GM12892 (cell line): ENCODE measurements around the gene KCNMA1.

Experiments used
- POLR2A ChIP-seq: IDR thresholded peaks from 2 replicates; pipeline ENCODE4 v1.6.1; 2011; ENCODE audit warnings: low read depth, low read length, control low read depth
- POLR2AphosphoS5 ChIP-seq: IDR thresholded peaks from 2 replicates; pipeline ENCODE4 v1.6.1; 2011; ENCODE audit warnings: low read depth, low read length, control low read depth
- TAF1 ChIP-seq: IDR thresholded peaks from 2 replicates; pipeline ENCODE4 v1.6.1; 2011; ENCODE audit warnings: low read depth, mild to moderate bottlenecking, control low read depth, low read length, borderline replicate concordance

GRCh38 chr10:77204171-77204570, 433.4 kb downstream of the KCNMA1 start:
- TF ChIP-seq POLR2A: no peak
- no peak for TF ChIP-seq TAF1
- TF ChIP-seq POLR2AphosphoS5: no peak
